Germinal center (tissue), 1 donor: ENCODE measurements around the gene ZNF736.
A peak's percentile ranks its signal among the peaks of the same experiment; 100 is the strongest.
"Not testable (repeated sequence)": the region's sequence is repeated elsewhere in the genome, so short reads cannot be mapped to it uniquely, and the experiment has no call there.

Experiments
- DNase-seq: peaks from one replicate; pipeline ENCODE4 v3.0.0; 2012; ENCODE audit warnings: mixed read lengths, low spot score

The ZNF736 gene

GRCh38 chr7:64313740-64314491 is at the start of gene ZNF736:
Gene ZNF736 (plus strand): TSS chr7:64313961. CDS start chr7:64314151, 190 bp downstream.
- peak; percentile 93 for DNase-seq

- no peak for DNase-seq
These were observed 47.3 kb upstream of the ZNF736 start for GRCh38 chr7:64266341-64266919.

GRCh38 chr7:64277630-64278029 is 36.1 kb upstream of the ZNF736 start:
- no peak for DNase-seq

- DNase-seq = no peak
These were observed 18.9 kb upstream of the ZNF736 start for GRCh38 chr7:64294701-64295420.

GRCh38 chr7:64297418-64297817 is 16.3 kb upstream of the ZNF736 start:
- DNase-seq = not testable (repeated sequence)

- no peak for DNase-seq
These were observed 12.9 kb upstream of the ZNF736 start for GRCh38 chr7:64300641-64301405.

- peak; percentile 84 for DNase-seq
These were observed 6.3 kb upstream of the ZNF736 start for GRCh38 chr7:64307254-64308015.

GRCh38 chr7:64308016-64308270 is 5.8 kb upstream of the ZNF736 start:
- no peak for DNase-seq

GRCh38 chr7:64310426-64310825 is 3.3 kb upstream of the ZNF736 start:
- no peak for DNase-seq

GRCh38 chr7:64312826-64313225 is 935 bp upstream of the ZNF736 start:
- no peak for DNase-seq

GRCh38 chr7:64314566-64314965 is 805 bp downstream of the ZNF736 start:
- no peak for DNase-seq

GRCh38 chr7:64316031-64316742 is 2.4 kb downstream of the ZNF736 start:
- not testable (repeated sequence) for DNase-seq

GRCh38 chr7:64320547-64321513 is 7.1 kb downstream of the ZNF736 start:
- DNase-seq = no peak

- not testable (repeated sequence) for DNase-seq
These were observed 10.4 kb downstream of the ZNF736 start for GRCh38 chr7:64324166-64324565.

GRCh38 chr7:64348713-64349210 is 35.0 kb downstream of the ZNF736 start:
- DNase-seq = not testable (repeated sequence)

GRCh38 chr7:64359543-64359942 is 45.8 kb downstream of the ZNF736 start:
- DNase-seq = no peak

GRCh38 chr7:64371116-64371515 is 57.4 kb downstream of the ZNF736 start:
- no peak for DNase-seq

GRCh38 chr7:64373017-64373416 is 59.3 kb downstream of the ZNF736 start:
- DNase-seq = no peak

GRCh38 chr7:64400401-64400800 is 86.6 kb downstream of the ZNF736 start:
- DNase-seq = no peak
